Pancreas (tissue), 10 donors: ENCODE measurements around the gene MAGEA4. TPM values are rescaled to one million over a fixed set of nuclear protein-coding genes. Genes with fewer than 3 reads are reported as not detected.

ENCODE experiments used
- ATAC-seq, 4 donors: fragments of 200-7000 bp; cut with Tn5 transposase; one replicate each; pipeline versions ENCODE4 v1.8.0 to v1.9.1; 2020; ENCODE audit warnings: mild to moderate bottlenecking in 4 of 4, moderate library complexity in 4 of 4
- DNase-seq, 6 donors: peaks; one replicate each; pipeline ENCODE4 v3.0.0-alpha.2; 2020
- FAIRE-seq: peaks from 2 replicates; lab custom pipeline; 2012; peaks lifted over from hg19 to GRCh38; lab: Jason Lieb, UNC
- H3K27ac ChIP-seq, 4 donors: fragments of 200-600 bp; sonication (generic); 1 replicate in 3 of 4; 2 replicates in 1 of 4; pipeline versions ENCODE4 v1.5.0 to v1.8.0; 2020
- H3K27me3 ChIP-seq, 4 donors: fragments of 200-600 bp; one replicate each; pipeline ENCODE4 v1.8.0; 2021
- H3K36me3 ChIP-seq, 3 donors: fragments of 200-600 bp; sonication (generic) in 1 of 3; one replicate each; pipeline versions ENCODE4 v1.5.0 to v1.8.0; 2020 to 2021
- H3K4me1 ChIP-seq, 3 donors: fragments of 200-600 bp; one replicate each; pipeline ENCODE4 v1.8.0; 2021
- H3K4me3 ChIP-seq, 4 donors: fragments of 200-600 bp; sonication (generic) in 2 of 4; one replicate each; pipeline versions ENCODE4 v1.5.0 to v1.8.0; 2020 to 2021
- H3K9me3 ChIP-seq, 4 donors: fragments of 200-600 bp; one replicate each; pipeline ENCODE4 v1.8.0; 2021
- WGBS, 2 donors: extraction: QIAGEN DNeasy Blood & Tissue Kit; methylation state at CpG; one replicate each; pipeline ENCODE4 v1.1.7; 2013; 5-methylcytosine and 5-hydroxymethylcytosine counted together
- intact Hi-C, 3 donors: fragments of 100-400 bp; cut with DNase I; formaldehyde crosslinking; loops; one replicate each; pipeline versions ENCODE4 v1.11.1 to v1.14.2; 2022
- polyA plus RNA-seq, 2 donors: library from polyadenylated mRNA; stranded (reverse); fragments of 200-250 nt; gene quantifications; one replicate each; pipeline ENCODE4 v1.2.3, GENCODE V29; 2013
- total RNA-seq, 6 donors: library from RNA; stranded (reverse); fragmentation: NEBNext Ultra II Directional in 4 of 6; extraction: Animal tissue kit (Norgen Biotek cat#: 25700) in 4 of 6; gene quantifications; one replicate each; pipeline versions ENCODE4 v1.2.1 to v1.2.4, GENCODE V29; 2021 to 2023
- TF ChIP-seq, protein P1 (sequence below), 4 donors: fragments of 200-600 bp; sonication (generic) in 3 of 4; IDR thresholded peaks; one replicate each; pipeline versions ENCODE4 v1.5.0 to v1.8.0; 2021; ENCODE audit warnings: antibody characterized with exemption in 4 of 4
- donor health status: healthy with polysubstance abuse.
- donor health status: DM: no; HTN: no; CAD: no; lungs with moderate emphysema.
- donor health status: DM: no; HTN: no; CAD: no.
- donor health status: control.
- donor health status: control.
- donor health status: Bipolar disorder and iron deficiency.
- donor health status: DM: yes; HTN: yes; CAD: no.
- donor health status: DM: no; HTN: no; CAD: no.
- donor health status: DM: no; HTN: no; CAD: no.
- donor health status: DM: yes; HTN: yes; CAD: no.

MAGEA4 gene
- total and polyA plus RNA-seq, 8 donors: not detected

DNA sequence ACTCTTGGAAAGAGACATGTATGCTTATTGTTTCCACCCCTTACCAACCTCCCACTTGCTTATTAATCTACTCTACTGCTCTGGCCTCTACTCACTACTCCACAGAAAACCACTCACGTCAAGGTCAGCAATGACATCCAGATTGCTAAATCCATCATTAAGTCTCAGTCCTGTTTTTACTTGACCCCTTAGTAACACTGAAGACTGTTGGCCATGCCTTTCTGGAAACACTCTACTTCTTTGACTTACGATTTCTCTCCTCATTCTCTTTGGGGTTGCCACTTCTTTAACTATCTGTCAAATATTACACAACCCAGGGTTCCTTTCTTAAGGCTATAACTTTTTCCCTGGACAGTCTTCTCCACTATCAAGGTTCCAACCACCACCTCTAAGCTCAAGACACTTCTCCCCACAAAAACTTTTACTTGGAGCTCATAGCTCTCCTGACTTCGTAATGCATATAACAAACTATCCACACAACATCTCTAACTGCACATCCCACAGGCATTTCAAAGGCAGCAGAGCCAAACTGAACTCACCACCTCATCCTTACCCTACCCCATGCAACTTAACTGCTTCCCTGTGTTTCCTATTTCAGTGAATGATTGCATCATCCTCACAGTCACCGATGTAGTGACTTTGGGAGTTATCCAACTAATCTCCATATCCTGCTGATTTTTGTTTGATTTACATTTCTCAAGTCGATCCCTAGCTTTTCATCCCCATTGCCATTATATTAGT lies 15.8 kb upstream of the MAGEA4 start:
- FAIRE-seq (no peak), ATAC-seq (no peak), DNase-seq (no peak)
- no peaks in the 10 kb centered on the region for H3K9me3 ChIP-seq
- WGBS, 2 donors: 55% methylated on average over 5 of the region's 5 CpGs
- H3K27ac ChIP-seq: no peak overlapping the region
- H3K4me3 ChIP-seq: no peak overlapping the region
- intact Hi-C loops: no loop called here
- no peaks in the 10 kb centered on the region for H3K4me1 ChIP-seq
- H3K27me3 ChIP-seq: no peaks in the 10 kb centered on the region
- no peaks in the 10 kb centered on the region for H3K36me3 ChIP-seq
- TF ChIP-seq, protein P1, sequence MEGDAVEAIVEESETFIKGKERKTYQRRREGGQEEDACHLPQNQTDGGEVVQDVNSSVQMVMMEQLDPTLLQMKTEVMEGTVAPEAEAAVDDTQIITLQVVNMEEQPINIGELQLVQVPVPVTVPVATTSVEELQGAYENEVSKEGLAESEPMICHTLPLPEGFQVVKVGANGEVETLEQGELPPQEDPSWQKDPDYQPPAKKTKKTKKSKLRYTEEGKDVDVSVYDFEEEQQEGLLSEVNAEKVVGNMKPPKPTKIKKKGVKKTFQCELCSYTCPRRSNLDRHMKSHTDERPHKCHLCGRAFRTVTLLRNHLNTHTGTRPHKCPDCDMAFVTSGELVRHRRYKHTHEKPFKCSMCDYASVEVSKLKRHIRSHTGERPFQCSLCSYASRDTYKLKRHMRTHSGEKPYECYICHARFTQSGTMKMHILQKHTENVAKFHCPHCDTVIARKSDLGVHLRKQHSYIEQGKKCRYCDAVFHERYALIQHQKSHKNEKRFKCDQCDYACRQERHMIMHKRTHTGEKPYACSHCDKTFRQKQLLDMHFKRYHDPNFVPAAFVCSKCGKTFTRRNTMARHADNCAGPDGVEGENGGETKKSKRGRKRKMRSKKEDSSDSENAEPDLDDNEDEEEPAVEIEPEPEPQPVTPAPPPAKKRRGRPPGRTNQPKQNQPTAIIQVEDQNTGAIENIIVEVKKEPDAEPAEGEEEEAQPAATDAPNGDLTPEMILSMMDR (IDR thresholded peaks at IDR 0.05): no peak

DNA sequence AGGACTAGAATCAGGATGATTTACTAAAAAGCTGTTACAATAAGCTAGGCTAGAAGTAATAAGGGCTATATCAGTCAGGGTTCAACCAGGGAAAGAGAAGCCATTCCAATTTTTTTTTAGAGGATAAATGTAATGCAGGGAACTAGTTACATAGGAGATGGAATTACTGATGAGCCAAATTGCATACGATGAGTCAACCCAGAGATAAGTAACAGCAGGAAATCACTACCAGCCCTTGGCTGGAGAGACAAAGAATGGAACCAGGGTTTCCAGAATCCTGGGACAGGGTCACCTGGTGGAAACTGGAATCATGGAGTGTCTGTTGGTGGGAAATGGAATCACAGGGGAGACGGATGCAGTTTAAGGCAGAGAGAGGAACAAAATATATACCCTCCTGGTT lies 13.1 kb upstream of the MAGEA4 start:
- intact Hi-C loops: no loop called here
- DNase-seq (no peak), FAIRE-seq (no peak), ATAC-seq (no peak)
- no peak overlapping the region for H3K27ac ChIP-seq
- H3K4me1 ChIP-seq: no peaks in the 10 kb centered on the region
- H3K9me3 ChIP-seq: no peaks in the 10 kb centered on the region
- H3K27me3 ChIP-seq: no peaks in the 10 kb centered on the region
- H3K36me3 ChIP-seq: no peaks in the 10 kb centered on the region
- TF ChIP-seq, protein P1 (IDR thresholded peaks at IDR 0.05): no peak
- no peak overlapping the region for H3K4me3 ChIP-seq
- 73 to 86% methylated on average over 2 of the region's 2 CpGs for WGBS, 2 donors

DNA sequence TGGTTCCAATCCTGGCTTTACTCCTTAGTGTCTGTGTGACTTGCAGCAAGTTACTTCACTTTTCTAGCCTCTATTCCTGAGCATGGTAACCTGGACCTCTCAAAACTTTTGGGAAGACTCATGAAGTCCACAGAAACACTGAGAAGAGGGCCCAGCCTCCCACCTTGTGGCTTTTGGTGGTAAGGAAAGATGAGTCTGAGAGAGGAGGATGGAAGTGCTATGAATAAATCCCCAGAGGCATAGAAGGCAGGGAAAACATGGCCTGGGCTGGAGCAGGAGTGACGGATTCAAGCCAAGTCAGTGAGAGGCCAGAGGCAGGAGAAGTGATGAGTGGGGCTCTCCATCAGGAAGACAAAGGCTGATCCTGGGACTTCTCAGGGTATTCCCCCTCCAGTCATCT lies 10.9 kb upstream of the MAGEA4 start:
- no peak overlapping the region for H3K27ac ChIP-seq
- intact Hi-C loops: no loop called here
- no peak overlapping the region for H3K4me3 ChIP-seq
- no peaks in the 10 kb centered on the region for H3K27me3 ChIP-seq
- no peaks in the 10 kb centered on the region for H3K4me1 ChIP-seq
- WGBS, 2 donors: 64 to 76% methylated on average over 1 of the region's 1 CpG
- TF ChIP-seq, protein P1 (IDR thresholded peaks at IDR 0.05): no peak
- FAIRE-seq: no peak
- no peak for ATAC-seq
- H3K9me3 ChIP-seq: no peaks in the 10 kb centered on the region
- DNase-seq: no peak
- H3K36me3 ChIP-seq: no peaks in the 10 kb centered on the region

DNA sequence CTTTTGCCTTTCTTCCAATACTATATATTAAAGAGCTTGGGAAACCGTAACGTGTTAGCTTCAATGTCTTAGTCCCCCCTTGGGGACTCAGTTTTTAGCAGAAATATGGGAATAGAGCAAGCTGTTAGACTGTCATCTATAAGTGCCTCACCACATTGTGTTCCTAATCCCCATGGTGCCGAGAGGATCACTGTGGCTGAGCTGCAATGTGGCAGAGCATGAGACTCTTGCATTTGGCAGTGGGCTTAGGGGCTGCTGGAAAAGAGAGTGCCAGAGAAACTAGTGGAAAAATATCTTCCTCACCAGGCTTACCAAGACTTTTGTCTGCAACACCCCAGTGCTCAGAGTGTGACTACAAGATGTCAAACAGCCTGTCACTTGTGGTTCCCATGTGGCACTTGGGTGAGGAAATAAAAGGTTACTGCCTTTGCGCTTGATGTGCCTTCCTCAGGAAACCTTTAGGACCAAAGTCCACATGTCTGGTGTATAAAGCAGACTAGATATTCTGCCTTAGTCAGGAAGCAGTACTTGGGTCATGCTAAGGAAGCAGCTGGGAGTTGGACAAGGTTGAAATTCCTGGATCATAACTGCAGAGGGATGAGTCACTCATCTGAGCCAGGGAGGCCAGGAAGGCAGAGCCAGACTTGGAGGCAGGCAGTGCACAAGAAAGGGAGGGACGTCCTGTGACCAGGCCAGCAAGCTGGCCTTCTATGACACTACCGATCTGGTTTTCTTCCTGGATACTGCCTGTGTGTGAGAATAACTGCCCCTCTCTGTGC lies 9.7 kb upstream of the MAGEA4 start:
- Histone ChIP-seq H3K27ac (no peak overlapping the region), H3K36me3 (no peaks in the 10 kb centered on the region), H3K4me1 (no peaks in the 10 kb centered on the region), H3K4me3 (no peak overlapping the region), H3K27me3 (no peaks in the 10 kb centered on the region), H3K9me3 (no peaks in the 10 kb centered on the region)
- WGBS, 2 donors: 53 to 54% methylated on average over 6 of the region's 6 CpGs
- TF ChIP-seq, protein P1 (IDR thresholded peaks at IDR 0.05): no peak
- peak in 3 of 4 donors; percentile 37 to 81 (median 39) for ATAC-seq
- DNase-seq: no peak
- intact Hi-C loops: no loop called here
- FAIRE-seq: no peak

DNA sequence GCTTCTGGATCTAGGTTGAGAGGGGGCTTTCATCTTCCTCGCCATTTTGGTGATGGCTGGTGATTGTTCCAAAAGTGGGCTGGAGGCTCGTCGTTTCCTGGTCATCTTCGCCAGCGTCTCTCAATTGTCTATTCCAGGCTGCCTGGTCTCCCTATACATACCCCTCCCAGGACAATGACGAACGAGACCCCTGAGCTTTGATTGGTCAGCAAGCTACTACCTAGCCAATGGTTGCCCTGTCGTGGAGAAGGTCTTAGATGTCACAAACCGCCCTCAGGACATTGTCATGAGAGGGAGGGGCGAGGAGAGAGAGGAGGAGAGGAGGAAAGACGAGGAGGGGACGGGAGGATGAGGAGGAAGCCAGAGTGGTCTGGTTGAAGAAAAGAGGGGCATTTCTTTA lies 7.7 kb upstream of the MAGEA4 start:
- WGBS, 2 donors: 54 to 56% methylated on average over 12 of the region's 12 CpGs
- Histone ChIP-seq H3K9me3 (no peaks in the 10 kb centered on the region), H3K27me3 (no peaks in the 10 kb centered on the region), H3K4me3 (no peak overlapping the region), H3K4me1 (no peaks in the 10 kb centered on the region), H3K27ac (no peak overlapping the region), H3K36me3 (no peaks in the 10 kb centered on the region)
- TF ChIP-seq, protein P1 (IDR thresholded peaks at IDR 0.05): no peak
- ATAC-seq (no peak), DNase-seq (no peak), FAIRE-seq (no peak)
- intact Hi-C loops: no loop called here
